Stomach (tissue), 8 donors: ENCODE data around the gene TMED9. TPM values are rescaled to one million over a fixed set of nuclear protein-coding genes. Genes with fewer than 3 reads are reported as not detected.

ENCODE experiments used
- polyA plus RNA-seq, 3 donors: library from polyadenylated mRNA; stranded (reverse); fragments of 200-250 nt; gene quantifications; one replicate each; pipeline ENCODE4 v1.2.3, GENCODE V29; 2013
- total RNA-seq, 5 donors: library from RNA; depleted of rRNA; stranded (reverse); fragments of >200 nt; gene quantifications; one replicate each; pipeline versions ENCODE4 v1.1.0 to v1.2.3, GENCODE V29; 2014 to 2016
- donor health status: healthy with polysubstance abuse.
- donor health status: Bipolar disorder and iron deficiency.
- donor health status: healthy.

Gene TMED9
- total and polyA plus RNA-seq, 8 donors: 9.3 to 115 (median 86.5) TPM

Other genes starting within 250 kb of the TMED9 start
- 100 to 1,000 TPM in 3 of 5 donors, 10 to 100 TPM in 2; 73.5 to 621 (median 187) TPM for gene LMAN2, start 240.5 kb upstream of the TMED9 start, total RNA-seq
- gene LMAN2, start 240.5 kb upstream of the TMED9 start, polyA plus RNA-seq: 100 to 1,000 TPM in 1 of 3 donors, 10 to 100 TPM in 2; 92.9 to 135 (median 98.0) TPM
- 100 to 1,000 TPM in 1 of 5 donors, 10 to 100 TPM in 1, 1 to 10 TPM in 2, not detected in 1; 4.2 to 100 (median 12.5) TPM for gene RGS14, start 234.3 kb upstream of the TMED9 start, total RNA-seq
- gene RGS14, start 234.3 kb upstream of the TMED9 start, polyA plus RNA-seq: 10 to 100 TPM; 19.0 to 34.3 (median 26.9) TPM
- gene SLC34A1, start 207.8 kb upstream of the TMED9 start, total RNA-seq: not detected
- gene SLC34A1, start 207.8 kb upstream of the TMED9 start, polyA plus RNA-seq: under 1 TPM in 1 of 3 donors, not detected in 2; 0.10 TPM
- gene PFN3, start 191.5 kb upstream of the TMED9 start, total RNA-seq: not detected
- gene PFN3, start 191.5 kb upstream of the TMED9 start, polyA plus RNA-seq: not detected
- 10 to 100 TPM in 2 of 5 donors, not detected in 3; 52.4 to 68.3 TPM for gene F12, start 182.6 kb upstream of the TMED9 start, total RNA-seq
- 10 to 100 TPM in 1 of 3 donors, under 1 TPM in 1, not detected in 1; 0.50 to 13.6 TPM for gene F12, start 182.6 kb upstream of the TMED9 start, polyA plus RNA-seq
- 10 to 100 TPM in 4 of 5 donors, 1 to 10 TPM in 1; 1.8 to 91.2 (median 19.1) TPM for gene GRK6, start 165.5 kb upstream of the TMED9 start, total RNA-seq
- 10 to 100 TPM; 14.6 to 20.2 (median 16.2) TPM for gene GRK6, start 165.5 kb upstream of the TMED9 start, polyA plus RNA-seq
- under 1 TPM in 1 of 5 donors, not detected in 4; 0.73 TPM for gene PRR7, start 145.4 kb upstream of the TMED9 start, total RNA-seq
- 1 to 10 TPM in 2 of 3 donors, under 1 TPM in 1; 0.61 to 3.7 (median 1.5) TPM for gene PRR7, start 145.4 kb upstream of the TMED9 start, polyA plus RNA-seq
- gene DBN1, start 118.6 kb upstream of the TMED9 start, total RNA-seq: 10 to 100 TPM; 15.2 to 78.1 (median 53.3) TPM
- gene DBN1, start 118.6 kb upstream of the TMED9 start, polyA plus RNA-seq: 10 to 100 TPM; 14.7 to 31.3 (median 22.7) TPM
- 100 to 1,000 TPM in 2 of 5 donors, 10 to 100 TPM in 3; 14.6 to 126 (median 97.0) TPM for gene PDLIM7, start 94.6 kb upstream of the TMED9 start, total RNA-seq
- 100 to 1,000 TPM in 1 of 3 donors, 10 to 100 TPM in 2; 43.5 to 142 (median 76.6) TPM for gene PDLIM7, start 94.6 kb upstream of the TMED9 start, polyA plus RNA-seq
- 10 to 100 TPM in 1 of 5 donors, 1 to 10 TPM in 2, under 1 TPM in 1, not detected in 1; 0.43 to 31.2 (median 3.9) TPM for gene DOK3, start 82.4 kb upstream of the TMED9 start, total RNA-seq
- 1 to 10 TPM; 2.4 to 6.0 (median 4.9) TPM for gene DOK3, start 82.4 kb upstream of the TMED9 start, polyA plus RNA-seq
- 100 to 1,000 TPM in 3 of 5 donors, 10 to 100 TPM in 2; 54.9 to 263 (median 128) TPM for gene DDX41, start 75.2 kb upstream of the TMED9 start, total RNA-seq
- 10 to 100 TPM; 65.3 to 72.9 (median 71.0) TPM for gene DDX41, start 75.2 kb upstream of the TMED9 start, polyA plus RNA-seq
- 100 to 1,000 TPM in 3 of 5 donors, 10 to 100 TPM in 2; 40.4 to 316 (median 143) TPM for gene FAM193B, start 37.6 kb upstream of the TMED9 start, total RNA-seq
- 100 to 1,000 TPM; 106 to 140 (median 136) TPM for gene FAM193B, start 37.6 kb upstream of the TMED9 start, polyA plus RNA-seq
- gene B4GALT7, start 7.9 kb downstream of the TMED9 start, total RNA-seq: 10 to 100 TPM in 3 of 5 donors, 1 to 10 TPM in 2; 3.5 to 29.0 (median 11.6) TPM
- gene B4GALT7, start 7.9 kb downstream of the TMED9 start, polyA plus RNA-seq: 10 to 100 TPM; 14.2 to 23.3 (median 22.6) TPM
- 1 to 10 TPM in 2 of 5 donors, not detected in 3; 1.8 to 2.2 TPM for gene FAM153A, start 190.7 kb downstream of the TMED9 start, total RNA-seq
- 10 to 100 TPM in 1 of 3 donors, under 1 TPM in 2; 0.12 to 11.2 (median 0.15) TPM for gene FAM153A, start 190.7 kb downstream of the TMED9 start, polyA plus RNA-seq